NT2/D1 (cell line): ENCODE measurements around the gene IFNG.

ENCODE experiments used
- SUZ12 ChIP-seq: IDR thresholded peaks from 2 replicates; pipeline ENCODE4 v1.6.1; 2011; ENCODE audit not compliant: insufficient read length, insufficient read depth; ENCODE audit errors: extremely low read depth
- YY1 ChIP-seq: IDR thresholded peaks from 2 replicates; pipeline ENCODE4 v1.6.1; 2011; ENCODE audit not compliant: insufficient read length, insufficient read depth
- ZNF274 ChIP-seq: IDR thresholded peaks from 2 replicates; pipeline ENCODE4 v1.6.1; 2011; ENCODE audit warnings: mild to moderate bottlenecking, low read depth, low read length

- TF ChIP-seq SUZ12: no peak
- TF ChIP-seq ZNF274: no peak
- no peak for TF ChIP-seq YY1
These were observed 50.5 kb downstream of the IFNG start for GRCh38 chr12:68109001-68109400.
